Measurements from ENCODE around the gene EIF4G3. TPM values are rescaled to one million over a fixed set of nuclear protein-coding genes. Genes with fewer than 3 reads are reported as not detected.

The EIF4G3 gene
- total and polyA plus RNA-seq, 10 of the 15 experiments (the other 5 are each of a cell fraction or from before 2014, with no cell fraction given), result 7.4 to 45.1 (median 29.1) TPM

DNA sequence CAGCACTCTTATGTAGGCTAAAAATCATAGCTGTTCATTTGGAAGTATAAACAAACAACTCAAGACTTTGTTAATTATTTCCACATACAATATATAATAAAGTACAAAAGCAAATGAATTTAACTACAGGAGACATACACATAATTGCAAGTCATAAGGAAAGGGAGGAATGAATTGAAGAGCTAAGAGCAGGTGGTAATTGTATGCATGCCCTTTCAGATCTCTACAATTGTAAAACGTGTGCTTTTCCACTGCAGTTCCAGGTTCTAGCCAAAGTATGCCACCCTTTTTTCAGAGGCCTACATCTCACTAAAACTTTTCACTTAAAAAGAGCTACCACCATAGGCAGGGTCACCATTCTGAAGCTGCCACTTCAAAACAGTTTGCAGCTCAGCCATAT, 346.8 kb downstream of the EIF4G3 start (continued):
- TF ChIP-seq, protein P1, sequence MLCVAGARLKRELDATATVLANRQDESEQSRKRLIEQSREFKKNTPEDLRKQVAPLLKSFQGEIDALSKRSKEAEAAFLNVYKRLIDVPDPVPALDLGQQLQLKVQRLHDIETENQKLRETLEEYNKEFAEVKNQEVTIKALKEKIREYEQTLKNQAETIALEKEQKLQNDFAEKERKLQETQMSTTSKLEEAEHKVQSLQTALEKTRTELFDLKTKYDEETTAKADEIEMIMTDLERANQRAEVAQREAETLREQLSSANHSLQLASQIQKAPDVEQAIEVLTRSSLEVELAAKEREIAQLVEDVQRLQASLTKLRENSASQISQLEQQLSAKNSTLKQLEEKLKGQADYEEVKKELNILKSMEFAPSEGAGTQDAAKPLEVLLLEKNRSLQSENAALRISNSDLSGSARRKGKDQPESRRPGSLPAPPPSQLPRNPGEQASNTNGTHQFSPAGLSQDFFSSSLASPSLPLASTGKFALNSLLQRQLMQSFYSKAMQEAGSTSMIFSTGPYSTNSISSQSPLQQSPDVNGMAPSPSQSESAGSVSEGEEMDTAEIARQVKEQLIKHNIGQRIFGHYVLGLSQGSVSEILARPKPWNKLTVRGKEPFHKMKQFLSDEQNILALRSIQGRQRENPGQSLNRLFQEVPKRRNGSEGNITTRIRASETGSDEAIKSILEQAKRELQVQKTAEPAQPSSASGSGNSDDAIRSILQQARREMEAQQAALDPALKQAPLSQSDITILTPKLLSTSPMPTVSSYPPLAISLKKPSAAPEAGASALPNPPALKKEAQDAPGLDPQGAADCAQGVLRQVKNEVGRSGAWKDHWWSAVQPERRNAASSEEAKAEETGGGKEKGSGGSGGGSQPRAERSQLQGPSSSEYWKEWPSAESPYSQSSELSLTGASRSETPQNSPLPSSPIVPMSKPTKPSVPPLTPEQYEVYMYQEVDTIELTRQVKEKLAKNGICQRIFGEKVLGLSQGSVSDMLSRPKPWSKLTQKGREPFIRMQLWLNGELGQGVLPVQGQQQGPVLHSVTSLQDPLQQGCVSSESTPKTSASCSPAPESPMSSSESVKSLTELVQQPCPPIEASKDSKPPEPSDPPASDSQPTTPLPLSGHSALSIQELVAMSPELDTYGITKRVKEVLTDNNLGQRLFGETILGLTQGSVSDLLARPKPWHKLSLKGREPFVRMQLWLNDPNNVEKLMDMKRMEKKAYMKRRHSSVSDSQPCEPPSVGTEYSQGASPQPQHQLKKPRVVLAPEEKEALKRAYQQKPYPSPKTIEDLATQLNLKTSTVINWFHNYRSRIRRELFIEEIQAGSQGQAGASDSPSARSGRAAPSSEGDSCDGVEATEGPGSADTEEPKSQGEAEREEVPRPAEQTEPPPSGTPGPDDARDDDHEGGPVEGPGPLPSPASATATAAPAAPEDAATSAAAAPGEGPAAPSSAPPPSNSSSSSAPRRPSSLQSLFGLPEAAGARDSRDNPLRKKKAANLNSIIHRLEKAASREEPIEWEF (IDR thresholded peaks at IDR 0.05; ENCODE audit: insufficient replicate concordance, low read depth, low read length), result no peak
- TF ChIP-seq SMARCA5 (IDR thresholded peaks at IDR 0.05), result no peak
- no peak for TF ChIP-seq JUND (IDR thresholded peaks at IDR 0.05; ENCODE audit: low read depth, low read length)
- TF ChIP-seq SMAD1 (IDR thresholded peaks at IDR 0.05; ENCODE audit: low read depth, partially characterized antibody), result no peak
- TF ChIP-seq STAT3 (IDR thresholded peaks at IDR 0.05; ENCODE audit: low read depth, low read length), result no peak

DNA sequence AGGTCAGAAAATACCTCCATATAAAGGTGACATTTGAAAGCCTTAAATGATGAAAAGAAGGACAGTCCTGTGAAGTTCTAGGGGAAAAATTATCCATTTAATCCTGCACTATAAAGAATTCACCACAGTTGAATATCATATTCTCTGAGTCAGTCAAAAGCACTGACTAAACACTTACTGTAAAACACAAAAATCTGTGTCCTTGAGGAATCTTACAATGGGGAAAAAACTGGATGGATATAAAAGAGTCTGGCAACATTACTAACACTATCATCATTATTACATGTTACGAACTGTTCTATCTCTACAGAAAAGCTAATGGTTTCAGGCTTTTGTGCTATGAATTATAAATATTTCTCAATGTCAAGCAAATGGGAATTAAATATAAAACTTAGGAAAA, 347.2 kb downstream of the EIF4G3 start:
- intact Hi-C loops (cut with micrococcal nuclease; ENCODE audit: unreplicated experiment), result no loop called here
- TF ChIP-seq TCF12 (IDR thresholded peaks at IDR 0.05; ENCODE audit: low read depth, low read length), result no peak
- TF ChIP-seq PML (IDR thresholded peaks at IDR 0.05; ENCODE audit: low read length), result no peak
- TF ChIP-seq MTA3 (IDR thresholded peaks at IDR 0.05; ENCODE audit: borderline replicate concordance, low read length), result no peak
- TF ChIP-seq GABPA (IDR thresholded peaks at IDR 0.05; ENCODE audit: low read depth), result no peak
- no peak for TF ChIP-seq STAT3 (IDR thresholded peaks at IDR 0.05; ENCODE audit: low read depth, low read length)
- TF ChIP-seq, protein P2, sequence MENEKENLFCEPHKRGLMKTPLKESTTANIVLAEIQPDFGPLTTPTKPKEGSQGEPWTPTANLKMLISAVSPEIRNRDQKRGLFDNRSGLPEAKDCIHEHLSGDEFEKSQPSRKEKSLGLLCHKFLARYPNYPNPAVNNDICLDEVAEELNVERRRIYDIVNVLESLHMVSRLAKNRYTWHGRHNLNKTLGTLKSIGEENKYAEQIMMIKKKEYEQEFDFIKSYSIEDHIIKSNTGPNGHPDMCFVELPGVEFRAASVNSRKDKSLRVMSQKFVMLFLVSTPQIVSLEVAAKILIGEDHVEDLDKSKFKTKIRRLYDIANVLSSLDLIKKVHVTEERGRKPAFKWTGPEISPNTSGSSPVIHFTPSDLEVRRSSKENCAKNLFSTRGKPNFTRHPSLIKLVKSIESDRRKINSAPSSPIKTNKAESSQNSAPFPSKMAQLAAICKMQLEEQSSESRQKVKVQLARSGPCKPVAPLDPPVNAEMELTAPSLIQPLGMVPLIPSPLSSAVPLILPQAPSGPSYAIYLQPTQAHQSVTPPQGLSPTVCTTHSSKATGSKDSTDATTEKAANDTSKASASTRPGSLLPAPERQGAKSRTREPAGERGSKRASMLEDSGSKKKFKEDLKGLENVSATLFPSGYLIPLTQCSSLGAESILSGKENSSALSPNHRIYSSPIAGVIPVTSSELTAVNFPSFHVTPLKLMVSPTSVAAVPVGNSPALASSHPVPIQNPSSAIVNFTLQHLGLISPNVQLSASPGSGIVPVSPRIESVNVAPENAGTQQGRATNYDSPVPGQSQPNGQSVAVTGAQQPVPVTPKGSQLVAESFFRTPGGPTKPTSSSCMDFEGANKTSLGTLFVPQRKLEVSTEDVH (IDR thresholded peaks at IDR 0.05; ENCODE audit: low read depth, partially characterized antibody), result no peak
- no peak for TF ChIP-seq SUZ12 (IDR thresholded peaks at IDR 0.05; ENCODE audit: unreplicated experiment)
- TF ChIP-seq TBL1XR1 (IDR thresholded peaks at IDR 0.05; ENCODE audit: low read depth, low read length), result no peak
- TF ChIP-seq CHD2 (IDR thresholded peaks at IDR 0.05; ENCODE audit: borderline replicate concordance, low read depth, low read length), result no peak
- TF ChIP-seq, protein P3, sequence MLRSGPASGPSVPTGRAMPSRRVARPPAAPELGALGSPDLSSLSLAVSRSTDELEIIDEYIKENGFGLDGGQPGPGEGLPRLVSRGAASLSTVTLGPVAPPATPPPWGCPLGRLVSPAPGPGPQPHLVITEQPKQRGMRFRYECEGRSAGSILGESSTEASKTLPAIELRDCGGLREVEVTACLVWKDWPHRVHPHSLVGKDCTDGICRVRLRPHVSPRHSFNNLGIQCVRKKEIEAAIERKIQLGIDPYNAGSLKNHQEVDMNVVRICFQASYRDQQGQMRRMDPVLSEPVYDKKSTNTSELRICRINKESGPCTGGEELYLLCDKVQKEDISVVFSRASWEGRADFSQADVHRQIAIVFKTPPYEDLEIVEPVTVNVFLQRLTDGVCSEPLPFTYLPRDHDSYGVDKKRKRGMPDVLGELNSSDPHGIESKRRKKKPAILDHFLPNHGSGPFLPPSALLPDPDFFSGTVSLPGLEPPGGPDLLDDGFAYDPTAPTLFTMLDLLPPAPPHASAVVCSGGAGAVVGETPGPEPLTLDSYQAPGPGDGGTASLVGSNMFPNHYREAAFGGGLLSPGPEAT (IDR thresholded peaks at IDR 0.05; ENCODE audit: low read depth), result no peak

More for the DNA sequence above, 347.2 kb downstream of the EIF4G3 start:
- no peaks in the 10 kb centered on the region for H3K79me2 ChIP-seq (ENCODE audit: control insufficient read depth, insufficient read depth, low read length)
- no peak overlapping the region for H3K9ac ChIP-seq (ENCODE audit: control insufficient read depth, insufficient read depth, low read length)
- no peak for ATAC-seq
- ChIA-PET RAD21 (ENCODE audit: unreplicated experiment) (interaction anchor here (1.3 kb wide), 1 partner anchor 12 kb away, joined by 3 read pairs; no protein-coding TSS in a partner anchor), SMC1A (ENCODE audit: uncharacterized antibody, unreplicated experiment) (interaction anchor here (0.9 to 3.3 kb wide), 2 partner anchors 11 to 366 kb away, joined by 3 to 8 read pairs; no protein-coding TSS in a partner anchor), POLR2A (no interaction called here), CTCF (interaction anchor here (1.3 to 1.7 kb wide), 2 partner anchors 17 to 133 kb away, joined by 4 read pairs; no protein-coding TSS in a partner anchor)
- peaks cover 0 to 12% of the 10 kb centered on the region in 2 experiments; a peak in 1 of 4 replicates for H3K36me3 ChIP-seq (ENCODE audit: control insufficient read depth in 2 of 2, insufficient read depth in 2 of 2, low read length in 1 of 2)
- DNase-seq (ENCODE audit: low read depth, low spot score), result no peak
- no peak for FAIRE-seq
- H3K4me1 ChIP-seq (ENCODE audit: control insufficient read depth, insufficient read depth, low read length), result no peaks in the 10 kb centered on the region
- 100% methylated on average over 1 of the region's 1 CpG for WGBS (ENCODE audit: insufficient coverage, insufficient replicate concordance, low lambda C conversion rate, missing lambda C conversion rate)
- H2AFZ ChIP-seq (ENCODE audit: control insufficient read depth, low read depth, low read length), result no peak overlapping the region
- no peak overlapping the region for H3K27ac ChIP-seq (ENCODE audit: control insufficient read depth, insufficient read depth)
- no TSS peak for BruUV-seq (replicated peaks)
- H3K27me3 ChIP-seq (replicated peaks in 1 of 2; ENCODE audit: control insufficient read depth in 2 of 2, insufficient read depth in 2 of 2, low read length in 1 of 2), result no peaks in the 10 kb centered on the region
- no peaks in the 10 kb centered on the region for H3K9me3 ChIP-seq (replicated peaks; ENCODE audit: control insufficient read depth, insufficient read depth, low read length)
- in situ Hi-C loops (cut with MboI), result no loop called here
- H3K4me2 ChIP-seq (ENCODE audit: control insufficient read depth, insufficient read depth), result no peak overlapping the region
- H4K20me1 ChIP-seq (ENCODE audit: control insufficient read depth, insufficient read depth), result no peaks in the 10 kb centered on the region
- H3K4me3 ChIP-seq, result no peak overlapping the region

Measured in GM12878 (cell line).